GM18868 (cell line): Measurements from ENCODE around the gene FMN1.

Experiments used
- ATAC-seq: cut with Tn5 transposase; IDR thresholded peaks from one replicate; pipeline ENCODE4 v1.9.1; 2021; ENCODE audit warnings: mild to moderate bottlenecking, moderate library complexity; ENCODE audit not compliant: unreplicated experiment

The FMN1 gene

DNA sequence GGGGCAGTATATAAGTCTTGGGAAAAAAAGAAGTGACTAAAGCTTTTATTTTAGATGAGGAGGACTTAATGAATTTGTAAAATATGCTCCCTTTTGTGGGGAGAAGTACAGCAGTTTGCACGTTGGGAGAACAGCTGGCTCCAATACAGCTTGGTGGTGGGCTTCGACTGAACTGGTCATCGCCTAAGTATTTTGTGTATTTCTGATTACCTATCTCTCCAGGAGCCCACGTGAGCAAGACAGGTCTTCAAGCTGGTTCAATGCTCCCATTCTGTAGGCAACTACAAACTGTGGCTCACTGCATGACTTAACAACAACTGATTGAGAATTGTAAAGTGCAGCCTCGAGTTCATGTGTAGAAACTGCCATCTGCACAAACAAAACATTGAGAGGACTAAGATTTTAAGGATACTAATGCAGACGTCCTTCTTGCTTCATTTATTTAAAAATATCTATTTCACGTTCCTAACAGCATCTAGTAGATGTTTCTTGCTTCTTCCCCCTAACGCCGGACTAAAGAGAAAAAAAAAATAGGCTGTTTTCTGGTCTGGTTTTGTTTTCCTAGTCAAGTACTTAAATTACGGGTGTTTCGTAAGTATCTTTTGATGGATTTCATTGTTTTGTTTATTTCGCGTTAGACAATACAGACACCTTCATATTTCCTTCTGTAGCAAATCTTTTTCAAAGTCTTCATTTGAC, 478.1 kb downstream of the FMN1 start:
- no peak for ATAC-seq
